Neural progenitor cell (in vitro differentiated cells): ENCODE data around the gene YPEL2. TPM values are rescaled to one million over a fixed set of nuclear protein-coding genes. Genes with fewer than 3 reads are reported as not detected.

Experiments used
- DNase-seq: peaks from one replicate; pipeline ENCODE4 v3.0.0-alpha.2; 2016; ENCODE audit warnings: low spot score
- H2AFZ ChIP-seq: fragments of 200-600 bp; sonication (generic); replicated peaks from 2 replicates; pipeline ENCODE4 v1.6.1; 2016; ENCODE audit warnings: antibody characterized with exemption
- H3F3A ChIP-seq: fragments of 200-600 bp; sonication (generic); 2 replicates; pipeline ENCODE4 v1.6.1; 2016; ENCODE audit warnings: antibody characterized with exemption, low read depth
- H3K27ac ChIP-seq: fragments of 200-600 bp; sonication (generic); 2 replicates; pipeline ENCODE4 v1.5.1; 2016; ENCODE audit warnings: mild to moderate bottlenecking
- H3K27me3 ChIP-seq: fragments of 200-600 bp; sonication (generic); 2 replicates; pipeline ENCODE4 v1.6.1; 2016; ENCODE audit warnings: mild to moderate bottlenecking, moderate library complexity
- H3K36me3 ChIP-seq: fragments of 200-600 bp; sonication (generic); 2 replicates; pipeline ENCODE4 v1.5.1; 2016
- H3K4me1 ChIP-seq: fragments of 200-600 bp; sonication (generic); 2 replicates; pipeline ENCODE4 v1.6.1; 2016; ENCODE audit warnings: mixed run types
- H3K4me2 ChIP-seq: fragments of 200-600 bp; sonication (generic); 2 replicates; pipeline ENCODE4 v1.6.1; 2016
- H3K4me3 ChIP-seq: fragments of 200-600 bp; sonication (generic); 2 replicates; pipeline ENCODE4 v1.5.1; 2016
- H3K79me2 ChIP-seq: fragments of 200-600 bp; sonication (generic); 2 replicates; pipeline ENCODE4 v1.6.1; 2016; ENCODE audit warnings: low read depth
- H3K9ac ChIP-seq: fragments of 200-600 bp; sonication (generic); 2 replicates; pipeline ENCODE4 v1.6.1; 2016
- H3K9me3 ChIP-seq: fragments of 200-600 bp; sonication (generic); 2 replicates; pipeline ENCODE4 v1.5.1; 2016; ENCODE audit warnings: low read depth
- H4K20me1 ChIP-seq: fragments of 200-600 bp; sonication (generic); 2 replicates; pipeline ENCODE4 v1.6.1; 2016; ENCODE audit warnings: low read depth
- H3K27ac Mint-ChIP-seq: 3 replicates; pipeline ENCODE4 v1.8.0; 2021; ENCODE audit warnings: mixed read lengths
- H3K27me3 Mint-ChIP-seq: 2 replicates; pipeline ENCODE4 v1.8.0; 2022; ENCODE audit warnings: low read depth, mild to moderate bottlenecking, inconsistent platforms, moderate library complexity, mixed read lengths; ENCODE audit not compliant: insufficient read depth
- H3K36me3 Mint-ChIP-seq: 3 replicates; pipeline ENCODE4 v1.8.0; 2021; ENCODE audit warnings: mixed read lengths
- H3K4me1 Mint-ChIP-seq: 3 replicates; pipeline ENCODE4 v1.8.0; 2021; ENCODE audit warnings: mixed read lengths
- H3K4me3 Mint-ChIP-seq: 3 replicates; pipeline ENCODE4 v1.8.0; 2021; ENCODE audit warnings: mild to moderate bottlenecking, moderate library complexity, mixed read lengths
- H3K9me3 Mint-ChIP-seq: 3 replicates; pipeline ENCODE4 v1.8.0; 2020; ENCODE audit warnings: mixed read lengths
- EZH2 ChIP-seq: fragments of 200-600 bp; sonication (generic); IDR thresholded peaks from 2 replicates; pipeline ENCODE4 v1.6.1; 2017; ENCODE audit warnings: antibody characterized with exemption, mild to moderate bottlenecking, moderate library complexity
- EZH2phosphoT487 ChIP-seq: fragments of 200-600 bp; sonication (generic); IDR thresholded peaks from 2 replicates; pipeline ENCODE4 v1.6.1; 2017; ENCODE audit warnings: antibody characterized with exemption
- total RNA-seq: library from RNA; depleted of rRNA; stranded (reverse); fragments of >200 nt; gene quantifications from 2 replicates; pipeline ENCODE4 v1.2.3, GENCODE V29; 2015; ENCODE audit warnings: low replicate concordance
- TF ChIP-seq, protein P1 (sequence below): fragments of 200-600 bp; sonication (generic); IDR thresholded peaks from 2 replicates; pipeline ENCODE4 v1.5.1; 2017; ENCODE audit warnings: antibody characterized with exemption, mild to moderate bottlenecking

Gene YPEL2
- total RNA-seq, 1 donor from 2014 or later, result 38.0 TPM

DNA sequence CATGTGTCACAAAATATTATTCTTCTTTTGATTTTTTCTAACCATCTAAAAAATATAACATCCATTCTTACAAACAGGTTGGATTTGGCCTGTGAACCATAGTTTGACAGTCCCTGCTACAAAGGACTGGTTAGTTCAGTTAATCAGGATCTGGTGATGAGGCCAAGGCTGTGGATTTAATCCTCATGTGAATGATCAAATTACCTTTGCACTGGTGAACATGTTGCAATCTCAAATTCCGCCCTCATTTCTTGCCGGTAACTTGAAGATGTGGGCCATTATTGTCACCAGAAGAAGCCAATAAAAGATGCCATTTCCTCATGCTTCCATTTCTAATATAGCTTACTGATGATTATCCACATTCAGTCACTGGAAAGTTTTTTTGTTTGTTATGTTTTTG lies 35.3 kb upstream of the YPEL2 start:
- no peaks in the 10 kb centered on the region for H3K9me3 Mint-ChIP-seq
- H3K27me3 Mint-ChIP-seq, result peaks cover 6% of the 10 kb centered on the region
- H3K79me2 ChIP-seq, result no peaks in the 10 kb centered on the region
- no peaks in the 10 kb centered on the region for H3K36me3 ChIP-seq
- no peak overlapping the region for H3K4me2 ChIP-seq
- no peak overlapping the region for H3K9ac ChIP-seq
- TF ChIP-seq, protein P1, sequence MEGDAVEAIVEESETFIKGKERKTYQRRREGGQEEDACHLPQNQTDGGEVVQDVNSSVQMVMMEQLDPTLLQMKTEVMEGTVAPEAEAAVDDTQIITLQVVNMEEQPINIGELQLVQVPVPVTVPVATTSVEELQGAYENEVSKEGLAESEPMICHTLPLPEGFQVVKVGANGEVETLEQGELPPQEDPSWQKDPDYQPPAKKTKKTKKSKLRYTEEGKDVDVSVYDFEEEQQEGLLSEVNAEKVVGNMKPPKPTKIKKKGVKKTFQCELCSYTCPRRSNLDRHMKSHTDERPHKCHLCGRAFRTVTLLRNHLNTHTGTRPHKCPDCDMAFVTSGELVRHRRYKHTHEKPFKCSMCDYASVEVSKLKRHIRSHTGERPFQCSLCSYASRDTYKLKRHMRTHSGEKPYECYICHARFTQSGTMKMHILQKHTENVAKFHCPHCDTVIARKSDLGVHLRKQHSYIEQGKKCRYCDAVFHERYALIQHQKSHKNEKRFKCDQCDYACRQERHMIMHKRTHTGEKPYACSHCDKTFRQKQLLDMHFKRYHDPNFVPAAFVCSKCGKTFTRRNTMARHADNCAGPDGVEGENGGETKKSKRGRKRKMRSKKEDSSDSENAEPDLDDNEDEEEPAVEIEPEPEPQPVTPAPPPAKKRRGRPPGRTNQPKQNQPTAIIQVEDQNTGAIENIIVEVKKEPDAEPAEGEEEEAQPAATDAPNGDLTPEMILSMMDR, result no peak
- TF ChIP-seq EZH2, result no peak
- TF ChIP-seq EZH2phosphoT487, result no peak
- no peaks in the 10 kb centered on the region for H3K9me3 ChIP-seq
- H3K4me3 ChIP-seq, result no peak overlapping the region
- DNase-seq, result peak; percentile 15
- no peaks in the 10 kb centered on the region for H3K36me3 Mint-ChIP-seq
- H3K27ac ChIP-seq, result no peak overlapping the region
- H3K27ac Mint-ChIP-seq, result no peak overlapping the region
- no peak overlapping the region for H3K4me3 Mint-ChIP-seq
- H3K4me1 Mint-ChIP-seq, result peaks cover 8% of the 10 kb centered on the region
- no peaks in the 10 kb centered on the region for H3K27me3 ChIP-seq
- H3K4me1 ChIP-seq, result peaks cover 10% of the 10 kb centered on the region
- no peaks in the 10 kb centered on the region for H4K20me1 ChIP-seq
- H2AFZ ChIP-seq, result no peak overlapping the region
- peaks cover 20% of the 10 kb centered on the region for H3F3A ChIP-seq

DNA sequence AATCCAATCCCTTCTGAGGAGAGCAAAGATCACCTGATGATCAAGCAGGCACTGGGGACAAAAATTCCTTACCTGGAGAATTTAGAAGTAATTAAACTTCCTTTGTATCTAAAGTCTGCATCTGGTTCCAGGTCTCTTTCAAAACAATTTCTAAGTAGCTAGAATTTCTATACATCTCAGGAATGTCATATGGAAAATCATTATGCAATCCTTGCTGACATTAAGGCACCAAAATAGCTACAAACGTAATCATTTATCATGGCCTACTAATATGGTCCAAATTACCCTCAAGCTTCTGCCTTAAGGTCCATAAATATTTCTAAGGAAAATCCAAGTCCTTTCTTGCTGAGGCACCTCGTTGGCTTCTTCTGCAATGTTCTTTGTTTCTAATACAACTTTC lies 32.9 kb upstream of the YPEL2 start:
- H3K9me3 ChIP-seq, result no peaks in the 10 kb centered on the region
- no peak overlapping the region for H3K27ac Mint-ChIP-seq
- peaks cover 8% of the 10 kb centered on the region for H3K4me1 Mint-ChIP-seq
- no peak for DNase-seq
- H3K4me3 Mint-ChIP-seq, result no peak overlapping the region
- H3K4me1 ChIP-seq, result peaks cover 10% of the 10 kb centered on the region
- no peak overlapping the region for H3K4me3 ChIP-seq
- no peaks in the 10 kb centered on the region for H3K9me3 Mint-ChIP-seq
- peaks cover 6% of the 10 kb centered on the region for H3K27me3 Mint-ChIP-seq
- H3K36me3 Mint-ChIP-seq, result no peaks in the 10 kb centered on the region
- H3K27ac ChIP-seq, result no peak overlapping the region
- H2AFZ ChIP-seq, result no peak overlapping the region
- H3K27me3 ChIP-seq, result no peaks in the 10 kb centered on the region
- no peak overlapping the region for H3K4me2 ChIP-seq
- peaks cover 20% of the 10 kb centered on the region for H3F3A ChIP-seq
- no peaks in the 10 kb centered on the region for H3K36me3 ChIP-seq
- TF ChIP-seq EZH2, result no peak
- TF ChIP-seq, protein P1, result no peak
- TF ChIP-seq EZH2phosphoT487, result no peak
- H3K9ac ChIP-seq, result no peak overlapping the region
- H4K20me1 ChIP-seq, result no peaks in the 10 kb centered on the region
- no peaks in the 10 kb centered on the region for H3K79me2 ChIP-seq

GRCh38 chr17:59299400-59300092 lies 31.9 kb upstream of the YPEL2 start:
- Histone ChIP-seq H3K4me3 (no peak overlapping the region), H3K9ac (no peak overlapping the region), H3K4me2 (no peak overlapping the region), H3K27ac (no peak overlapping the region), H3K27me3 (no peaks in the 10 kb centered on the region), H3K4me1 (peaks cover 10% of the 10 kb centered on the region), H2AFZ (no peak overlapping the region), H4K20me1 (no peaks in the 10 kb centered on the region), H3K36me3 (no peaks in the 10 kb centered on the region), H3F3A (peaks cover 20% of the 10 kb centered on the region), H3K9me3 (no peaks in the 10 kb centered on the region), H3K79me2 (no peaks in the 10 kb centered on the region)
- Mint-ChIP-seq H3K9me3 (no peaks in the 10 kb centered on the region), H3K27ac (no peak overlapping the region), H3K36me3 (no peaks in the 10 kb centered on the region), H3K4me3 (no peak overlapping the region), H3K27me3 (peaks cover 6% of the 10 kb centered on the region), H3K4me1 (peaks cover 8% of the 10 kb centered on the region)
- DNase-seq, result no peak
- no peak for TF ChIP-seq EZH2
- TF ChIP-seq EZH2phosphoT487, result no peak
- TF ChIP-seq, protein P1, result no peak
